ENCODE data around the gene DOK6.

DOK6 gene

DNA sequence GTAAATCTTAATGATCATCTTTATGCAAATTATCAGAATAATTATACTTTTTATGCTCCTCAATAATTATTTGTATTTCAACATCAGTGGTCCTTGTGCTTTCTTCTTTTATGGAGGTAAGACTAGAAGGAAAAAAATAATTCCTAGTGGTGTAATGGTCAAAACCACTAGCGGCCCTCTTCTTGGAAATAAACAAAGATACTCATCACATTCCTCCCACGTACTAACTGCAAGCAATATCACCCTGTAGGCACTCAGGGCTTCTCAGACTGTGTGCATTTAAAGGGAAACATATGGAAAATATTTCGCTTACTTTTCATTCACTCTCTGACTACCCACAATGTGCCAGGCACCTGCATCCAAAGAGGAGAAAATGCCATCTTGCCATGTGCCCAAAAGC is 263.7 kb downstream of the DOK6 start:
- no peak for DNase-seq (ENCODE audit: low read depth)
- H3K4me3 ChIP-seq (ENCODE audit: control insufficient read depth, low read depth, low read length) = no peak overlapping the region
- TF ChIP-seq, protein P1, sequence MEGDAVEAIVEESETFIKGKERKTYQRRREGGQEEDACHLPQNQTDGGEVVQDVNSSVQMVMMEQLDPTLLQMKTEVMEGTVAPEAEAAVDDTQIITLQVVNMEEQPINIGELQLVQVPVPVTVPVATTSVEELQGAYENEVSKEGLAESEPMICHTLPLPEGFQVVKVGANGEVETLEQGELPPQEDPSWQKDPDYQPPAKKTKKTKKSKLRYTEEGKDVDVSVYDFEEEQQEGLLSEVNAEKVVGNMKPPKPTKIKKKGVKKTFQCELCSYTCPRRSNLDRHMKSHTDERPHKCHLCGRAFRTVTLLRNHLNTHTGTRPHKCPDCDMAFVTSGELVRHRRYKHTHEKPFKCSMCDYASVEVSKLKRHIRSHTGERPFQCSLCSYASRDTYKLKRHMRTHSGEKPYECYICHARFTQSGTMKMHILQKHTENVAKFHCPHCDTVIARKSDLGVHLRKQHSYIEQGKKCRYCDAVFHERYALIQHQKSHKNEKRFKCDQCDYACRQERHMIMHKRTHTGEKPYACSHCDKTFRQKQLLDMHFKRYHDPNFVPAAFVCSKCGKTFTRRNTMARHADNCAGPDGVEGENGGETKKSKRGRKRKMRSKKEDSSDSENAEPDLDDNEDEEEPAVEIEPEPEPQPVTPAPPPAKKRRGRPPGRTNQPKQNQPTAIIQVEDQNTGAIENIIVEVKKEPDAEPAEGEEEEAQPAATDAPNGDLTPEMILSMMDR (IDR thresholded peaks at IDR 0.05; ENCODE audit: control insufficient read depth, insufficient read depth, low read depth, low read length, missing control alignments) = no peak

DNA sequence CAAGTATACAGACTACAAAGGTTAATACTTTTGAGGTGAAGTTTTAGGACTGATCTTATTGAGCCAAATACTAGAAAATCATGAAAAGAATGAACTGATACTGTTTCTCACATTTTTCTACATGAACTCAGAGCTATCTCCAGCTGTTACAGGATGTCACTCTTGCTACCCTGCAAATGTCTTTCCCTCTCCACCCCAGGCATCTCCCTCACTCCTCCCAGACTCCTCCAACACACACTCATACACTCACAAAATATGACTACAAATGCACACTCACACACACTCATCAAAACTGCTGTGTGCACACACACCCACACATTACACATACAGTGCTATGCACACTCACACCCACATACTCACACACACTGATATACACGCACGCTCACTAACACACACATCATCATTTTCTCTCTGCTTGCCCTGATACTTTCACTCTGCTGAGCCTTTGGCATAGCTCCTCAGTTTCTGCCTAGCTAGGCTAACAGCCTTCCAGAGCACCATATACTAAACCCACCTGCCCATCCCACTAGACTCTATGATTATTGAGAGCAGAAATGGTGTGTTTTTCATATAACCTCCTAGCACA is 273.7 kb downstream of the DOK6 start:
- TF ChIP-seq, protein P1 (IDR thresholded peaks at IDR 0.05; ENCODE audit: control insufficient read depth, insufficient read depth, low read depth, low read length, missing control alignments) = no peak
- DNase-seq (ENCODE audit: low read depth) = no peak
- no peak overlapping the region for H3K4me3 ChIP-seq (ENCODE audit: control insufficient read depth, low read depth, low read length)

DNA sequence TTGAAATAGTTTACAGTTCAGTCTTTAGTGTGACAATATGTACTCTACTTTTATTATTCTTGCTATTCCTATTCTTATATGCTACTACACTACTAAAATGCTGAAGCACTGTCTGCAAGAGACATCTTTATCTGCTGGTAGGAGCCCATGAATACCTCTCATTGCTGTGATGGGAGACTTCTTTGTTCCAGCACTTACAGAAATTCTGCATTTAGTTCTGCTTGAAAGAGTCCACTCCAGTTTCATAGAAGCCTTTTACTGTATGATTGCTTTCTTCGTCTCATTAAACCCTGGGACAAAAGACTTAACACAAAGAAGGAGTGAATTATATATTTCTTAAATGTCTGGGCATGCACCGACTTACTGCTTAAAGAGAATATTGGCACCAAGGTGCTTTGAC is 274.3 kb downstream of the DOK6 start:
- TF ChIP-seq, protein P1 (IDR thresholded peaks at IDR 0.05; ENCODE audit: control insufficient read depth, insufficient read depth, low read depth, low read length, missing control alignments) = no peak
- no peak for DNase-seq (ENCODE audit: low read depth)
- no peak overlapping the region for H3K4me3 ChIP-seq (ENCODE audit: control insufficient read depth, low read depth, low read length)

DNA sequence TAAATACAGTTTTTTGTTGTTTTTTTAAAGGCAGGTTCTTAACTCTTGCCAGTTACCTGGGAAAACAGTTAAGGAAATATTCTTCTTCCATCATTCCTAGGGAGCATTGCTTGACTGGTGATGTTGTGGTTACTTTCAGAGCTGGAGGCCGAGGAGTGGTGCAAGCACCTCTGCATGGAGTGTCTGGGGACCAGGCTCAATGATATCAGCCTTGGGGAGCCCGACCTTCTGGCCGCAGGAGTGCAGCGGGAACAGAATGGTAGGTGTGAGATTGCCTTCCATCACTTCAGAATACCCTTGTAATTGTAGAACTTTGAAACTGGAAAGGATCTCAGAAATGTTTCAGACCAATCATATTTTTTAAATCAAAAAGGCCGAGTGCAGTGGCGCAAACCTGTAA is 276.9 kb downstream of the DOK6 start:
- TF ChIP-seq, protein P1 (IDR thresholded peaks at IDR 0.05; ENCODE audit: control insufficient read depth, insufficient read depth, low read depth, low read length, missing control alignments) = no peak
- DNase-seq (ENCODE audit: low read depth) = no peak

DNA sequence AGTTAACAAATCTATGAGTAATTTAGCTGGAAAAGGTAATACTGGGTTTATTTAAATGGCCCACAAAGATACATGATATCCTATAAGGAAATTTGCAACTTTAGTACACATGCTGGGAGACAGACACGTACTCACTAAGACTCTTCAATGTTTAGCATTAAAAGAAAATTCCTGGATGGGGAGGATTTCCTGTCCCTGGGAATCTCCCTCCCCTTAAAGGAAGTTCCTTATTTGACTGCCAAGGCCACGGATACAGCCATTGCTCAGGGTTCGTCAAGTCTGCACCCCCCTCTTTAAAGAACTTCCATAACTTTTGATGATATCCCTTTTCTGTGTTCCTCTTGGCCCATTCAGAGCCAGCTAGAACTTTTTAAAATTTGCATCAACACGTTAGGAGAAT is 279.4 kb downstream of the DOK6 start:
- TF ChIP-seq, protein P1 (IDR thresholded peaks at IDR 0.05; ENCODE audit: control insufficient read depth, insufficient read depth, low read depth, low read length, missing control alignments) = no peak
- no peak overlapping the region for H3K4me3 ChIP-seq (ENCODE audit: control insufficient read depth, low read depth, low read length)
- DNase-seq (ENCODE audit: low read depth) = no peak

More for the DNA sequence above, 276.9 kb downstream of the DOK6 start:
- no peak overlapping the region for H3K4me3 ChIP-seq (ENCODE audit: control insufficient read depth, low read depth, low read length)

DNA sequence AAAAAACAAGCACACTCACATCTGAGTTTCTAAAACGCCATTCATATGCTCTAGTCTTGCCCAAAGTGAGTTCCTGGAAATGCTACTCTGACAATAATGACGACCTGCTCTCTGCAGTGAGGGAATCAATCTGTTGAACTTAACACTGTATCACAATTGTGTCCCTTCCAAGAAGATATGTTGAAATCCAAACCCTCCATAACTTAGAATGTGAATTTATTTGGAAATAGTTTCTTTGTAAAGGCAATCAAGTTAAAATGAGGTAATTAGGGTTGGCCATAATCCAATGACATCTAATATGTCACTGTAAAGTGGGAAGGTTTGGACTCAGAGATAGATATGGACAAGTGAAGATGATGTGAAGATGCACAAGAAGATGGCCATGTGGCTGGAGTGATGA is 282.5 kb downstream of the DOK6 start:
- H3K4me3 ChIP-seq (ENCODE audit: control insufficient read depth, low read depth, low read length) = no peak overlapping the region
- TF ChIP-seq, protein P1 (IDR thresholded peaks at IDR 0.05; ENCODE audit: control insufficient read depth, insufficient read depth, low read depth, low read length, missing control alignments) = no peak
- no peak for DNase-seq (ENCODE audit: low read depth)

DNA sequence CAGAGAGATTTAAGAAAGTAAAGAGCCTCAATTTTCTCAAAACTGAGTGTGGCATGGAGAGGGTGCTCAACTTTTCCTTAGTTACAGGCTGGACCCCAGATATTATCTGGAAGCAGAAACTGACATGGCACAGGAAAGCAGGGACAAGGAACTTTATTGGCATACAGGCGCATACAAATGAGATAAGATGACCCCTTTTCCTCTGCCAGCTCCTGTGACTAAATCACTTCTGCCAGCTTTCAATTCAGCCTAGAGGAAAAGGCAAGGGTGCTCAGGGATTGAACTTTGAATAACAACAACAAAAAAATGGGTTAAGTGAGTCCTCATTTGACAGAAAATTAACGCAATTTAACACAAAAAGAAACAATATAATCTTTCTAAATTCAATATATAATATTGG is 284.1 kb downstream of the DOK6 start:
- no peak for DNase-seq (ENCODE audit: low read depth)
- H3K4me3 ChIP-seq (ENCODE audit: control insufficient read depth, low read depth, low read length) = no peak overlapping the region
- TF ChIP-seq, protein P1 (IDR thresholded peaks at IDR 0.05; ENCODE audit: control insufficient read depth, insufficient read depth, low read depth, low read length, missing control alignments) = no peak

All from AG09309 (cell line).